ENCODE measurements around the gene PSMG4.

The PSMG4 gene

DNA sequence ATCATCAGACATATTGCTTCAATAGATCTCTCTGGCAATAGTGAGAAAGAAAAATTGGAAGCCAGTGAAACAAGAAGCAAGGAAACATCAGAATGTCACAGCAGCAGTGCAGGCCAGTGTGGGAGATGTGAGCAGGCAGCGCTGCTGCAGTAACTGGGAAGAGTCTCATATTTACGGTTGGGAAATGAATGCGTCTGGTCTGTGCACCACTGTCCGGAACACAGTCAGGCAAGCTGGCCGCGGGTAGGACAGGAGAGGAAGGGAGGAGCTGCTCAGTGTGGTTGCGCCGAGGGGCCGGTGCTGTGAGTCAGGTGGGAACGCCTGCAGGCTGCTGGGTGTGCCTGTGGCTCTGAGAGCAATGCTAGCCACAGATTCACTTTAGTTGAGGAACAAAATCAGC is 6.4 kb upstream of the PSMG4 start:
- TF ChIP-seq GATA3 (IDR thresholded peaks at IDR 0.05; ENCODE audit: low read depth, low read length): no peak
- TF ChIP-seq GATA2 (IDR thresholded peaks at IDR 0.05; ENCODE audit: low read depth, low read length): no peak

DNA sequence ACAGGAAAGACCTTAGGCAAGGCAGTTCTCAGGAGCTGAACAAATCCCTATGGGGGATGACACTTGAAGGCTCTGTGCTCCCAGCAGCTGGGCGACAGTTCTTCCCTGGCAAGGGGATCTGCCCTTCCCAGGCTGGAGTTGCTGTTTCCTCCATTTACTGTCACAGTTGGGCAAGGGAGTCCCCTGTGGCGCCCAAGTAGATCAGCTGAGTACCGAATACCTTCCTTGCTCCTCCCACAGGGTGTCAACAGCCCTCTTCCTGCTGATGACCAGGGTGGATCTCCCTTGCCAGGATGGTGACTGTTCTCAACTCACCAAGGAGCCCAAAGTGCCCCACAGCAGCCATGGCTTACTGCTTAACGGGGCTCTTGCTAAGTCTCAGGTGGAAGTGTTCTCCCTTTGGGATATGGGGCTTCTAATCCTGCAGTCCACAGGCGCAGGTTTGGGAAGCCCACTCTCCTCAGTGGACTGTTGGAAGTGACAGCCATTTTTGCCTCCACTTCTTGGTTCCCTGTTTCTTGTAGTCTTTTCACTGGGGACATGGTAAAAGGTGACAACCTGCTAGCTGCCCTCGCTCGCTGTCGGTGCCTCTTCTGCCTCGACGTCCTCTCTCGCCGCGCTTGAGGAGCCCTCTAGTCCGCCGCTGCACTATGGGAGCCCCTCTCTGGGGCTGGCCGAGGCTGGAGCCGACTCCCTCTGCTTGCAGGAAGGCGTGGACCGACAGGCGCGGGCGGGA is 5.7 kb upstream of the PSMG4 start:
- TF ChIP-seq GATA3 (IDR thresholded peaks at IDR 0.05; ENCODE audit: low read depth, low read length): no peak
- no peak for TF ChIP-seq GATA2 (IDR thresholded peaks at IDR 0.05; ENCODE audit: low read depth, low read length)

DNA sequence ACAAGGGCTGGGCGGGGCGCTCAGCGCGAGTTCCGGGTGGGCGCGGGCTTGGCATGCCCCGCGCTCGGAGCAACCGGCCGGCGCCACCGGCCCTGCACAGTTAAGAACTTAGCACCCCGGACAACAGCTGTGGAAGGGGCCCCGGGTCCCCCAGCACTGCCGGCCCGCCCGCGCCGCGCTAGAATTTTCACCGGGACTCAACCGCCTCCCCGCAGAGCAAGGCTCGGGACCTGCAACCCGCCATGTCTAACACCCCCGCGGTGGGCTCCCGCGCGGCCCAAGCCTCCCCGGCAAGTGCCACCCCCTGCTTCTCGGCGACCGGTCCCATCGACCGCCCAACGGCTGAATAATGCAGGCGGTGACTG is 5.2 kb upstream of the PSMG4 start:
- TF ChIP-seq GATA3 (IDR thresholded peaks at IDR 0.05; ENCODE audit: low read depth, low read length): no peak
- TF ChIP-seq GATA2 (IDR thresholded peaks at IDR 0.05; ENCODE audit: low read depth, low read length): no peak

DNA sequence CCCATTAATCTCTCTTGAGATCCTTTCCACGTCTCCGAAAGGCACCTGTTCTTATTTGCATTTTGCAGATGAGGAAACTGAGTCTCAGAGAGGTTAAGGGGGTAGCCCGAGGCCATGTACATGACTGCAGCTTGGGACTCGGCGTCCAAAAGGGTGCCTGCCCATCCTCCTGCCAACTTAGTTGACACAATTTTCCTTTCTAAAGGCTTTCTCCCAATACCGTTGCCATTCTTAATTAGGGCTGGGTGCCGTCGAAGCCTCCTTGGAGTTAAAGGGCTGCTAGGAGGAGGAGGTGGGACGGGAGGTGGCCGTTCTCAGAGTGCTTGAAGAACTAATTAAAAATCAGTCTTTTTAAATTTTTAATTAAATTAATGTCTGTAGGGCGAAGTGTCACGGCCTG is 546 bp upstream of the PSMG4 start:
- no peak for TF ChIP-seq GATA2 (IDR thresholded peaks at IDR 0.05; ENCODE audit: low read depth, low read length)

DNA sequence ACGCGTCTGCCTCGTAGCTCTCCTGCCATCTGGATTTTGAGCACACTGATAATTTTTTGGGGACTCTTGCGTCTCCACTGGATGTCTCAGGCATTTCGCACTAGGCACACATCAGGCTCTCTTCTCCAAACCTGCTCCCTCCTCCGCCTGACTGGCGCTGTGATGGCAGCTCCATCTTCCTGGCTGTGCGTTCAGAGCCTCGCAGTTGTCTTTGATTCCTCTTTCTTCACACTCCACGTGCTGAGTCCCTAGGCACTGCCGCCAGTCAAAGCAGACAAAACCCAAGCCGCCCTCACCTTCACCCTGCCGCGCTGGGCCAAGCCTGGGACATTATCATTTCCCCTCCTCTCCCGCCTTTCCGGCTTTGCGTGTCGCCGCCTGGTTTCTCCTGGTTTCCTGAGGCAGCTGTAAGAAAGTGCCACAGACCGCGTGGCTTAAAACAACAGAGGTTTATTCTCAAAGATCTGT is 778 bp downstream of the PSMG4 start:
- no peak for TF ChIP-seq GATA2 (IDR thresholded peaks at IDR 0.05; ENCODE audit: low read depth, low read length)

DNA sequence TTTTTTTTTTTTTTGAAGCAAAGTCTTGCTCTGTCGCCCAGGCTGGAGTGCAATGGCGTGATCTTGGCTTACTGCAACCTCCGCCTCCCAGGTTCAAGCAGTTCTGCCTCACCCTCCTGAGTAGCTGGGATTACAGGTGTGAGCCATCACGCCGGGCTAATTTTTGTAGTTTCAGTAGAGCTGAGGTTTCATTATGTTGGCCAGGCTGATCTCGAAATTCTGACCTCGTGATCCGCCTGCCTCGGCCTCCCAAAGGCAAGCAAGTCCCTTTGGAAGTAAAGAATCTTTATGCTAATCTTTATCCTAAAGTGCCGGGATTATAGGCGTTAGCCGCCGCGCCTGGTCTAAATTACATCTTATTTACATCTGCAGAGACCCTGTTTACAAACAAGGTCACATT is 1.5 kb downstream of the PSMG4 start:
- TF ChIP-seq GATA2 (IDR thresholded peaks at IDR 0.05; ENCODE audit: low read depth, low read length) (no peak), GATA3 (IDR thresholded peaks at IDR 0.05; ENCODE audit: low read depth, low read length) (no peak)

DNA sequence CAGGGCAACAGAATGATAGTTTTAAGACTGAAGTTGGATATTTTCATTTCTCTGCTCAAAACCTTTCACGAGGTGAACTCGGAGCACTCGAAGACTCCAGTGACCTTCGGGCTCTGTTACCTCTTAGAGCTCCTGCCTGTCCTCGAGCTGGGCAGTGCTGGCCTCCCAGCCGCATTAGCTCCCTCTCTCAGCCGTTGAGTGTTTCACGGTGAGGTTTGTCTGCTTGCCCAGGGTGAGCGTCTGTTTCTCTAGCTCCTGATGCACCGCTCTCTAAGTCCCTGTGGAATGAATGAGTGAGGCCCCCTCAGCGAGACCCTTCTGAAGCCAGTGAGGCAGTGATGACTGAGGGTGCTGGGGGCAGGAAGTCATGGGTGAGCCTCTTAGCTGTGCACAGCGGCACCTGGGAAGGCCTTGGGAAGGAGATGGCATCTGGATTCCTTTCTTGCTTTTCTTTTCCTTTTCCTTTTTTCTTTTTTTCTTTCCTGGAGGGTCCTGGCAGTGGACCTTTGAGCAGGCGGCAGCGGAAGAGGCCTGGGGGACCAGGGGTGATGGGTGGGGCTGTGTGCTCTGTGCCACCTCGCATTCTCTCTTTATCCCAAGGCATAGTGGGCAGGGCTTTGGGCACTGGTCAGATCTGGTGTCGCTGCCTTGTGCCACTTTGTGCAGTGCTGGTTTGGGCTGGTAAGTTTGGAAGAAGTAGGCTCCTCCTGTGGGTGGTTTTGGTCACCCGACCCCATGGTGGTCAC is 2.2 kb downstream of the PSMG4 start:
- no peak for TF ChIP-seq GATA2 (IDR thresholded peaks at IDR 0.05; ENCODE audit: low read depth, low read length)
- TF ChIP-seq GATA3 (IDR thresholded peaks at IDR 0.05; ENCODE audit: low read depth, low read length): no peak

DNA sequence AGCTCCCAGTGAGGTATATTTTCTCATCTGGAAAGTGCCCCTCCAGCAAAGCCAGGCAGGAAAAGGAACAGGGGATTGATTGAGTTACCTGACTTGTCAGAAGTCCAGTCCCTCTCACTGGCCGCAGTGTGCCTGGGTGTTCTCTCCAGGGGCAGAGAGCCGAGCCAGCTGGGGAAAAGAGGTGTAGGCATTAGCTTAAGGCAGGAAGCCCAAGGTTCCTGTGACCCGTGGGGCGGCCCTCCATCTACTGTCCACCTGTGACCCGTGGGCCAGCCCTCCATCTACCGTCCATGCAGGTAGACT is 2.7 kb downstream of the PSMG4 start:
- TF ChIP-seq GATA3 (IDR thresholded peaks at IDR 0.05; ENCODE audit: low read depth, low read length): no peak
- no peak for TF ChIP-seq GATA2 (IDR thresholded peaks at IDR 0.05; ENCODE audit: low read depth, low read length)

DNA sequence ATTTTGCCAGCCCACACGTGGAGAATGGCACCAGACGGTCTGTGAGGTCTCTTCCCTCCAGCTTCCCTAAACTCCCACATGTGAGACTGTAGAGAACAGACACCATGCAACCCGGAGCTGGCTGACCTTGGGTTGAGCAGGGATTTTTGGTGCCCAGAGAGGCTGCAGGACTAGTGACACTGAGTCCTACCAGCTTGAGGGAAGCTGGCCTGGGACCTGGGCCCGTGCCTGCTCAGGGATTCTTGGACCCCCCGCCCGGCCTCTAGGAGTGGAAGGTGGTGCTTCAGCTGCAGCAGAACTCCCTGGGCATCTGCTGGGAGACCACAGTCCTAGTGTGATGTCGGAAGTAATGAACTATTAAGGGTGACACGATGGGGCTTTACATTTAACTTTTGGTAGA is 3.2 kb downstream of the PSMG4 start:
- TF ChIP-seq GATA3 (IDR thresholded peaks at IDR 0.05; ENCODE audit: low read depth, low read length) (no peak), GATA2 (IDR thresholded peaks at IDR 0.05; ENCODE audit: low read depth, low read length) (no peak)

DNA sequence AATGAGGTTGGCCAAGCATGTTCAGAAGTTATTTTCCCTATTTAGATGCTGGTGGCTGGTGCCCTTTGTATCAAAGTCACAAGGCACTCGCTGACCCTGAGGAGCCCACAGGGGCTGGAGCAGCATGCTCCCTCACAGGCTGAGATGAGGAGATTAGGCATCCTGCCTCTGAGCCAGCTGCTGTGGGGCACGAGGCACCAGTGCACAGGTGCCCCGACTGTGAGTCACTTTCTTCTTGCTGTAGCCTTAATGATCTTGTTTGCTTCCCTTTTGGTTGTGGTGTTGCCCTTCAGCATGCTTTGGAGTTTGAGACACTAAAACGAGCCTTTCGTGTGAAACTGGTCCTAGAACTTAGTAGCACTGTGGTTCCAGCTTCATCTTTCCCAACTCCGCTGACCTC is 4.3 kb downstream of the PSMG4 start:
- TF ChIP-seq GATA2 (IDR thresholded peaks at IDR 0.05; ENCODE audit: low read depth, low read length) (no peak; the same call in 1 of the 2 replicates), GATA3 (IDR thresholded peaks at IDR 0.05; ENCODE audit: low read depth, low read length) (no peak)

DNA sequence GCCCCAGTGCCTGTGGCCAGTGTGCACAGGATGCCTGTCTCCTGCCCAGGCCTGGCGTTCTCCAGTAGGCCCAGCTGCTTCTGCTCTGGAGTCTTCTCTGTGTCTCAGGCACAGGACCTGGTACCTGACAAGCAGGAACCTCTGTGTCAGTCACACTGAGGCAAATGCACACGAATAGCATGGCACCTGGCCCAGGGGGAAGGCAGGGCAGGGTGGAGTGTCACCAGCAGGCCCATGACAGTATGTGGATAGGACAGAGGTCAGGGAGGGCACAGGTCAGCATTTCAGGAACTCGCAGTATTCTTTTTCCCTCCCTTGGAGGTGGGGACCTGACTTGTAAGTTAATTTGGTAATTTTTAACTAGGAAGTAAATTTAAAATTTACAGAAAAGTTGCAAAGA is 5.6 kb downstream of the PSMG4 start:
- no peak for TF ChIP-seq GATA3 (IDR thresholded peaks at IDR 0.05; ENCODE audit: low read depth, low read length)
- no peak for TF ChIP-seq GATA2 (IDR thresholded peaks at IDR 0.05; ENCODE audit: low read depth, low read length)

DNA sequence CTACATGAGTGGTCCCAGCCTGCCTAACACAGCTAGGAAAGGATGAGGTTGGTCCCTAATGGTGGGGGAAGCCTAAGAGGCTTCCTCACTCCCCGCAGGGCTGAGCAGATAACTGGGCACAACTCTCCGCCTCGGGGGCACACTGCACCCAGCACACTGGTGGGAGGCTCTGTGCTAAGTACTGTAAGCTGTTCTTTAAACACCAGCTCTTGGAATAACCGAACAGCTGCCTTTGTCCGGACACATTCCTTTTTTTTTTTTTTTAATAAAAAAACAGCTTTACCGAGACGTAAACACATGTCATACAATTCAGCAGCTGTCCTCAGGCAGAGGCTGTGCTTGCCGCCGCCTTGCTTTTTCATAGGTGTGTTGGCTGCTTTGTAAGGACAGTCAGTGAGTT is 6.9 kb downstream of the PSMG4 start:
- no peak for TF ChIP-seq GATA3 (IDR thresholded peaks at IDR 0.05; ENCODE audit: low read depth, low read length)
- TF ChIP-seq GATA2 (IDR thresholded peaks at IDR 0.05; ENCODE audit: low read depth, low read length): no peak

DNA sequence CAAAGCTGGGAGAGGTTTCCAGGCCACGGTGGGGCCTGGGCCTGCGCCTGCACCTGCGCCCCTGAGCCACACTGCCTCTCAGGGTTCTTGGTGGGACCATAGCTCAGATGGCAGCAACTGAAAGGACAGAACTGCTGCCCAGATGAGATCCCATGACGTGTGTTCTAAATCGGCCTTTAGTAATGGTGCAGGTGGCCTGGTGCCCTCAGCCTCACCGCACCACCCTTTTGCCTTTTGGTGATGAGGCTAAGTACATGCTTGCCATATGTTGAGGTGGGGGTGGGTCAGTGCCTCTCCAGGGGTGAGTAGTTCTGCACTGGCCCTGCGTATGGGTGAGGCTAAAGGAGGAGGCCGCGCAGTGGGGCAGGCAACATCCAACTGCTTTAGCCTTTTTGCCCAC is 7.4 kb downstream of the PSMG4 start:
- TF ChIP-seq GATA2 (IDR thresholded peaks at IDR 0.05; ENCODE audit: low read depth, low read length) (no peak), GATA3 (IDR thresholded peaks at IDR 0.05; ENCODE audit: low read depth, low read length) (no peak)

DNA sequence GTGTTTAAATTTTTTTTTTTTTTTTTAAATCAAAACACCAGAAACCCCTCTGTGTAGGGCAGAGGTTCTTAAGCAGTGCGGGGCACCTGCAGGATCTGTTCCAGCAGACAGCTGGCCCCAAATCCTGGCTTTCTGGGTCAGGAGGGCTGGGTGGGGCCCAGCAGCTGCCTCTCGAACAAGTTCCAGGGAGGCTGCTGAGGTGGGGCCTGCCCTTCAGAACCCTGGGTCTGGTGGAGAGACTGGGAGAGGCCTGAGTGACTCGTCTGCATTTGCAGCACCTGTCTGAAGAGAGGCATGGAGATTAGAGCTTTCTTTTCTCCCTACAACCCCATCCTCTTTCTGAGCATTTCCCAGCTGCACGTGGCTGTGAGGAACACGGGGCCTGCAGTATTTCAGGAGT is 8.4 kb downstream of the PSMG4 start:
- TF ChIP-seq GATA2 (IDR thresholded peaks at IDR 0.05; ENCODE audit: low read depth, low read length) (no peak), GATA3 (IDR thresholded peaks at IDR 0.05; ENCODE audit: low read depth, low read length) (no peak)

DNA sequence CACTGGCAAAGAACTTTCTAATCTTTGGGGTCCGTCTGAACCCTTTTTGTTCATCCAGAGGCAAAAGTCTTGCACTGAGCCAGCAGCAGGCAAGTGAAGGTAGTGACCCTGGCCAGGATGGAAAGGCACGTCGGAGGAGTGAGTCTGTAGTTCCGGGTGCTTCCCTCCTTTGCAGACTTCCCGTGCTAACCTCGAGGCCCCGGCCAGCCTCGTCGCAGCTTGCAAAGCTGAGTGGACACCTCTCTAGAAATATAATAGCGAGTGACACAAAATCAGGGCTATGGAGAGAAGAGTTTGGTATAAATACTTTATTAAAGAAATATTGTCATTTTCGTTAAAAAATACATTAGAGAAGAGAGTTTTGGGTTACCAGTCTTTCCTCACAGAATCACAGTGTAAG is 9.9 kb downstream of the PSMG4 start:
- no peak for TF ChIP-seq GATA3 (IDR thresholded peaks at IDR 0.05; ENCODE audit: low read depth, low read length)
- no peak for TF ChIP-seq GATA2 (IDR thresholded peaks at IDR 0.05; ENCODE audit: low read depth, low read length)

Data from SH-SY5Y (cell line).